BJ (cell line): ENCODE measurements around the gene ANKRD11. TPM values are rescaled to one million over a fixed set of nuclear protein-coding genes. Genes with fewer than 3 reads are reported as not detected.

ENCODE experiments used
- CTCF ChIA-PET: fragments of 350-600 bp; formaldehyde crosslinking; extraction: SDS; loops from one replicate; lab custom pipeline; 2021; ENCODE audit warnings: antibody characterized with exemption, inconsistent platforms; lab: Yijun Ruan, JAX
- POLR2A ChIA-PET: fragments of 300-600 bp; sonication (Branson Sonifier 250); formaldehyde crosslinking; extraction: SDS; loops from one replicate; lab custom pipeline; 2021; ENCODE audit warnings: antibody characterized with exemption; lab: Charles Lee
- DNase-seq: peaks from one replicate; pipeline ENCODE4 v3.0.0-alpha.2; 2011; ENCODE audit warnings: low read depth
- H3K27me3 ChIP-seq: 2 replicates; pipeline ENCODE4 v1.6.0; 2011; ENCODE audit warnings: low read length; ENCODE audit not compliant: control insufficient read depth, insufficient read depth
- H3K36me3 ChIP-seq: 2 replicates; pipeline ENCODE4 v1.5.1; 2011; ENCODE audit warnings: low read length; ENCODE audit not compliant: control insufficient read depth, insufficient read depth
- H3K4me3 ChIP-seq: 2 replicates; pipeline ENCODE4 v1.5.1; 2011; ENCODE audit warnings: low read depth, mild to moderate bottlenecking, control low read depth, low read length
- polyA plus RNA-seq: library from polyadenylated mRNA; depleted of rRNA; stranded (reverse); fragments of >200 nt; gene quantifications from 2 replicates; pipeline ENCODE4 v1.2.3, GENCODE V29; 2011
- TF ChIP-seq, protein P1 (sequence below): IDR thresholded peaks from 2 replicates; pipeline ENCODE4 v1.5.1; 2011; ENCODE audit warnings: low read depth, mild to moderate bottlenecking, control low read depth, inconsistent platforms, low read length, moderate library complexity; ENCODE audit not compliant: insufficient read depth

ANKRD11 gene
- polyA plus RNA-seq, 1 experiment, result 61.8 TPM

- Histone ChIP-seq H3K4me3 (no peak overlapping the region), H3K27me3 (no peaks in the 10 kb centered on the region), H3K36me3 (peaks cover 16% of the 10 kb centered on the region)
- TF ChIP-seq, protein P1, sequence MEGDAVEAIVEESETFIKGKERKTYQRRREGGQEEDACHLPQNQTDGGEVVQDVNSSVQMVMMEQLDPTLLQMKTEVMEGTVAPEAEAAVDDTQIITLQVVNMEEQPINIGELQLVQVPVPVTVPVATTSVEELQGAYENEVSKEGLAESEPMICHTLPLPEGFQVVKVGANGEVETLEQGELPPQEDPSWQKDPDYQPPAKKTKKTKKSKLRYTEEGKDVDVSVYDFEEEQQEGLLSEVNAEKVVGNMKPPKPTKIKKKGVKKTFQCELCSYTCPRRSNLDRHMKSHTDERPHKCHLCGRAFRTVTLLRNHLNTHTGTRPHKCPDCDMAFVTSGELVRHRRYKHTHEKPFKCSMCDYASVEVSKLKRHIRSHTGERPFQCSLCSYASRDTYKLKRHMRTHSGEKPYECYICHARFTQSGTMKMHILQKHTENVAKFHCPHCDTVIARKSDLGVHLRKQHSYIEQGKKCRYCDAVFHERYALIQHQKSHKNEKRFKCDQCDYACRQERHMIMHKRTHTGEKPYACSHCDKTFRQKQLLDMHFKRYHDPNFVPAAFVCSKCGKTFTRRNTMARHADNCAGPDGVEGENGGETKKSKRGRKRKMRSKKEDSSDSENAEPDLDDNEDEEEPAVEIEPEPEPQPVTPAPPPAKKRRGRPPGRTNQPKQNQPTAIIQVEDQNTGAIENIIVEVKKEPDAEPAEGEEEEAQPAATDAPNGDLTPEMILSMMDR, result no peak
- CTCF ChIA-PET, result no interaction called here
- DNase-seq, result no peak
- POLR2A ChIA-PET, result no interaction called here
These were observed 191.6 kb downstream of the ANKRD11 start for GRCh38 chr16:89298623-89299225.

- Histone ChIP-seq H3K27me3 (no peaks in the 10 kb centered on the region), H3K4me3 (no peak overlapping the region), H3K36me3 (peaks cover 12% of the 10 kb centered on the region)
- TF ChIP-seq, protein P1, result no peak
- POLR2A ChIA-PET, result no interaction called here
- DNase-seq, result no peak
- CTCF ChIA-PET, result interaction anchor here (1.3 kb wide), 1 partner anchor 9 kb away, joined by 6 read pairs; no protein-coding TSS in a partner anchor
These were observed 192.3 kb downstream of the ANKRD11 start for GRCh38 chr16:89297910-89298545.

- POLR2A ChIA-PET, result no interaction called here
- Histone ChIP-seq H3K27me3 (no peaks in the 10 kb centered on the region), H3K4me3 (no peak overlapping the region), H3K36me3 (peaks cover 13% of the 10 kb centered on the region)
- CTCF ChIA-PET, result interaction anchor here (1.3 kb wide), 1 partner anchor 9 kb away, joined by 6 read pairs; no protein-coding TSS in a partner anchor
- TF ChIP-seq, protein P1, result no peak
- DNase-seq, result no peak
These were observed 193.0 kb downstream of the ANKRD11 start for GRCh38 chr16:89297156-89297874.

GRCh38 chr16:89295915-89296314 lies 194.4 kb downstream of the ANKRD11 start:
- no peak overlapping the region for H3K4me3 ChIP-seq
- H3K27me3 ChIP-seq, result no peaks in the 10 kb centered on the region
- CTCF ChIA-PET, result no interaction called here
- DNase-seq, result no peak
- POLR2A ChIA-PET, result no interaction called here
- TF ChIP-seq, protein P1, result no peak
- peaks cover 18% of the 10 kb centered on the region for H3K36me3 ChIP-seq
